DND-41 (cell line): Measurements from ENCODE around the gene SETD6.

Experiments
- ATAC-seq: fragments of 200-7000 bp; cut with Tn5 transposase; 3 replicates; pipeline ENCODE4 v1.9.1; 2021; ENCODE audit warnings: low read depth; ENCODE audit not compliant: insufficient read depth
- DNase-seq: peaks from one replicate; pipeline ENCODE4 v3.0.0-alpha.2; 2020
- H2AFZ ChIP-seq: 2 replicates; pipeline ENCODE4 v1.6.0; 2012; ENCODE audit warnings: low read depth, low read length
- H3K27ac ChIP-seq: 2 replicates; pipeline ENCODE4 v1.5.1; 2012; ENCODE audit warnings: low read length, inconsistent platforms
- H3K27me3 ChIP-seq: fragments of 200-600 bp; sonication (generic); 2 replicates; pipeline ENCODE4 v1.6.0; 2012; ENCODE audit warnings: low read length, mild to moderate bottlenecking, inconsistent platforms; ENCODE audit not compliant: insufficient read depth, poor library complexity
- H3K36me3 ChIP-seq: 2 replicates; pipeline ENCODE4 v1.5.1; 2012; ENCODE audit warnings: low read length, inconsistent platforms; ENCODE audit not compliant: insufficient read depth
- H3K4me1 ChIP-seq: 2 replicates; pipeline ENCODE4 v1.5.1; 2012; ENCODE audit warnings: mild to moderate bottlenecking, low read length; ENCODE audit not compliant: insufficient read depth
- H3K4me2 ChIP-seq: 2 replicates; pipeline ENCODE4 v1.6.0; 2012; ENCODE audit warnings: mild to moderate bottlenecking, moderate library complexity, low read length, inconsistent platforms; ENCODE audit not compliant: insufficient read depth
- H3K4me3 ChIP-seq, 2 experiments: fragments of 200-600 bp in 1 of 2; shearing (Covaris generic) in 1 of 2; 2 replicates each; pipeline ENCODE4 v1.5.1; 2012 to 2016; ENCODE audit warnings: inconsistent platforms in 2 of 2, low read length in 2 of 2, mild to moderate bottlenecking in 2 of 2, low read depth in 1 of 2, moderate library complexity in 1 of 2
- H3K79me2 ChIP-seq: 2 replicates; pipeline ENCODE4 v1.6.0; 2012; ENCODE audit warnings: low read length, inconsistent platforms; ENCODE audit not compliant: insufficient read depth
- H3K9ac ChIP-seq: 2 replicates; pipeline ENCODE4 v1.6.0; 2012; ENCODE audit warnings: low read depth, mild to moderate bottlenecking, inconsistent platforms, low read length, moderate library complexity
- H3K9me3 ChIP-seq: 2 replicates; pipeline ENCODE4 v1.5.1; 2012; ENCODE audit warnings: low read length, moderate library complexity, mild to moderate bottlenecking, inconsistent platforms; ENCODE audit not compliant: insufficient read depth, severe bottlenecking
- H4K20me1 ChIP-seq: 2 replicates; pipeline ENCODE4 v1.6.0; 2012; ENCODE audit warnings: low read length; ENCODE audit not compliant: insufficient read depth
- EZH2 ChIP-seq: IDR thresholded peaks from 3 replicates; pipeline ENCODE4 v1.6.1; 2012; ENCODE audit warnings: borderline replicate concordance, low read depth, mild to moderate bottlenecking, moderate library complexity, low read length, inconsistent platforms; ENCODE audit not compliant: severe bottlenecking
- TF ChIP-seq, protein P1 (sequence below): IDR thresholded peaks from 2 replicates; pipeline ENCODE4 v1.5.1; 2012; ENCODE audit warnings: borderline replicate concordance, low read length, moderate library complexity, mild to moderate bottlenecking; ENCODE audit not compliant: poor library complexity, severe bottlenecking; ENCODE audit errors: extremely low read depth

Gene SETD6

DNA sequence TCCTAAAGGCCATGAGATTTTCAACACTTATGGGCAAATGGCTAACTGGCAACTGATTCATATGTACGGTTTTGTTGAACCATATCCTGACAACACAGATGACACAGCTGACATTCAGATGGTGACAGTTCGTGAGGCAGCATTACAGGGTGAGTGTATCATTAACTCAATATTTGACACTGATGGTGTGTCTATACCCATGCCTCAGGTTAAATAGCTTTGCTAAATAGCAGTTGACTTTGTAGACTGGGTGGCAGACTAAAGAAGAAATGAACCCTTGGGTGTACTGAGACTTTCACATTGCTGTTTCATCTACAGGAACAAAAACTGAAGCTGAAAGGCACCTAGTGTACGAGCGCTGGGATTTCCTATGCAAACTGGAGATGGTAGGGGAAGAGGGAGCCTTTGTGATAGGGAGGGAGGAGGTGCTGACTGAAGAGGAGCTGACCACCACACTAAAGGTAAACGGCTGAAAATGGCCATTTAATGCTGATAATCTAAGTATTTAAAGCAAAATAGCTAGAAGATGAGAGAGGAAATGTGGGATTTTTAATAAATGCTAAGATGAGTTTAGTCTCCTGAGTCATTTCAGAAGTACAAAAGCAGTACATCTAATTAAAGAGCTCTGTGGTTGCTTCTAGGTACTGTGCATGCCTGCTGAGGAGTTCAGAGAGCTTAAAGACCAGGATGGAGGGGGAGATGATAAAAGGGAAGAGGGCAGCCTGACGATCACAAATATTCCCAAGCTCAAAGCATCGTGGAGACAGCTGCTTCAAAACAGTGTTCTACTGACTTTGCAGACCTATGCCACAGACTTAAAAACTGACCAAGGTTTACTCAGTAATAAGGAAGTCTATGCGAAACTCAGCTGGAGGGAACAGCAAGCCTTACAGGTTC lies 3.0 kb downstream of the SETD6 start:
- H3K79me2 ChIP-seq: no peaks in the 10 kb centered on the region
- no peak overlapping the region for H2AFZ ChIP-seq
- H3K4me2 ChIP-seq: no peak overlapping the region
- H3K9ac ChIP-seq: no peak overlapping the region
- no peak for ATAC-seq
- H3K36me3 ChIP-seq: peaks cover 84% of the 10 kb centered on the region
- no peak for TF ChIP-seq EZH2
- TF ChIP-seq, protein P1, sequence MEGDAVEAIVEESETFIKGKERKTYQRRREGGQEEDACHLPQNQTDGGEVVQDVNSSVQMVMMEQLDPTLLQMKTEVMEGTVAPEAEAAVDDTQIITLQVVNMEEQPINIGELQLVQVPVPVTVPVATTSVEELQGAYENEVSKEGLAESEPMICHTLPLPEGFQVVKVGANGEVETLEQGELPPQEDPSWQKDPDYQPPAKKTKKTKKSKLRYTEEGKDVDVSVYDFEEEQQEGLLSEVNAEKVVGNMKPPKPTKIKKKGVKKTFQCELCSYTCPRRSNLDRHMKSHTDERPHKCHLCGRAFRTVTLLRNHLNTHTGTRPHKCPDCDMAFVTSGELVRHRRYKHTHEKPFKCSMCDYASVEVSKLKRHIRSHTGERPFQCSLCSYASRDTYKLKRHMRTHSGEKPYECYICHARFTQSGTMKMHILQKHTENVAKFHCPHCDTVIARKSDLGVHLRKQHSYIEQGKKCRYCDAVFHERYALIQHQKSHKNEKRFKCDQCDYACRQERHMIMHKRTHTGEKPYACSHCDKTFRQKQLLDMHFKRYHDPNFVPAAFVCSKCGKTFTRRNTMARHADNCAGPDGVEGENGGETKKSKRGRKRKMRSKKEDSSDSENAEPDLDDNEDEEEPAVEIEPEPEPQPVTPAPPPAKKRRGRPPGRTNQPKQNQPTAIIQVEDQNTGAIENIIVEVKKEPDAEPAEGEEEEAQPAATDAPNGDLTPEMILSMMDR: no peak
- no peak for DNase-seq
- H4K20me1 ChIP-seq: 0 out of 2 replicates have a peak, but pooled peaks cover 12% of the 10 kb centered on the region
- no peaks in the 10 kb centered on the region for H3K4me1 ChIP-seq
- H3K9me3 ChIP-seq: no peaks in the 10 kb centered on the region
- H3K27me3 ChIP-seq: no peaks in the 10 kb centered on the region
- H3K27ac ChIP-seq: no peak overlapping the region
- no peak overlapping the region for H3K4me3 ChIP-seq

DNA sequence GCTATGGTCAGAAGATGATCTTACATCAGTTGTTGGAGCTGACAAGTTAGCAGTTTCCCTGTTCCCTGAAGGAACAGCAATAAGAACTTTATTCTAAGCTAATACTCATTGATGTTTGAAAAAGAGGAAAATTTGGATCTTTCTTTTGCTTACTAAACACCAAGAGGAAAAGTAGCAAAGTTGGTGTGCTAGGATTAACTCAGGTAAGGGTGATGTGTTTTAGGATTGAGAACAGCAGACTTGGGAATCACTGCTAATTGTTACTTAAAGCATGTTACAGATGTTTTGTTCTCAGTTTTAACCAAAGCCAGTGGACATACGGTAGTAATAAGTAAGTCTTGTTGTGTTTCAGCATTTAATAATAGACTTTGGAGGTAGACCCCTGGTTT lies 3.7 kb downstream of the SETD6 start:
- Histone ChIP-seq H3K4me1 (no peaks in the 10 kb centered on the region), H3K4me3 (no peak overlapping the region), H3K79me2 (no peaks in the 10 kb centered on the region), H3K9me3 (no peaks in the 10 kb centered on the region), H3K36me3 (peaks cover 90% of the 10 kb centered on the region), H3K4me2 (no peak overlapping the region), H3K27me3 (no peaks in the 10 kb centered on the region), H3K9ac (no peak overlapping the region), H2AFZ (no peak overlapping the region), H4K20me1 (0 out of 2 replicates have a peak, but pooled peaks cover 12% of the 10 kb centered on the region), H3K27ac (no peak overlapping the region)
- TF ChIP-seq EZH2: no peak
- TF ChIP-seq, protein P1: no peak
- ATAC-seq: no peak
- no peak for DNase-seq

DNA sequence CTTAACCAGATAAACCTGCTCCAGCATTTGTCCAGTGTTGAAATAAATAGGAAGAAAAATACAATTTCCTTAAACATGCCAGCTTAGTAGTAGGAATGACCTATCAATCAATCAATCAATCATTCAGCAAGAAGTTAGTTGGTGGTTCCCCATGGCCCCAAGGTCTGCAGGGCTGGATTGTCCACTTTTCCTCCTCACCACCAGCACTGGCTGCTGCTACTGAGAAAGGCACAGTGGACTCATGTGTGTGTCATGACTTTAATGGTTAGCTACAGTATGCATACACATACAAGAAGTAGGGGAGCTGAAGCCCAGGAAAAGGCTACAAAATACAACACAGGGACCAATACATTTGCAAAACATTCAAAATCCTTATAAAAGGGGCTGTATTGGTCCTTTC lies 4.4 kb downstream of the SETD6 start:
- Histone ChIP-seq H3K9ac (no peak overlapping the region), H3K4me3 (no peak overlapping the region), H3K27me3 (no peaks in the 10 kb centered on the region), H3K9me3 (no peaks in the 10 kb centered on the region), H3K4me1 (no peaks in the 10 kb centered on the region), H3K79me2 (no peaks in the 10 kb centered on the region), H3K36me3 (peaks cover 97% of the 10 kb centered on the region), H2AFZ (no peak overlapping the region), H3K27ac (no peak overlapping the region), H3K4me2 (no peak overlapping the region), H4K20me1 (0 out of 2 replicates have a peak, but pooled peaks cover 12% of the 10 kb centered on the region)
- TF ChIP-seq EZH2: no peak
- TF ChIP-seq, protein P1: no peak
- DNase-seq (no peak), ATAC-seq (no peak)
